Mesenchymal stem cell (in vitro differentiated cells and primary cell): ENCODE data around the gene PIM1.

Source experiments
- DNase-seq: peaks from one replicate; pipeline ENCODE4 v3.0.0-alpha.2; 2013
- H2AFZ ChIP-seq: one replicate; pipeline ENCODE4 v1.6.1; 2013; ENCODE audit warnings: low read depth, mild to moderate bottlenecking, control low read depth, inconsistent platforms, low read length, moderate library complexity
- H2AK5ac ChIP-seq: 2 replicates; pipeline ENCODE4 v1.6.1; 2013; ENCODE audit warnings: low read length, moderate library complexity, mild to moderate bottlenecking, inconsistent platforms; ENCODE audit not compliant: severe bottlenecking
- H2BK120ac ChIP-seq: one replicate; pipeline ENCODE4 v1.6.1; 2013; ENCODE audit warnings: low read depth, mild to moderate bottlenecking, inconsistent platforms, low read length, moderate library complexity
- H2BK12ac ChIP-seq, 2 experiments: one replicate each; pipeline ENCODE4 v1.6.1; 2013; ENCODE audit warnings: inconsistent platforms in 2 of 2, low read length in 2 of 2, mild to moderate bottlenecking in 2 of 2, moderate library complexity in 2 of 2, control low read depth in 1 of 2
- H2BK15ac ChIP-seq: one replicate; pipeline ENCODE4 v1.6.1; 2013; ENCODE audit warnings: mild to moderate bottlenecking, low read depth, inconsistent platforms; ENCODE audit not compliant: poor library complexity, severe bottlenecking
- H2BK5ac ChIP-seq: 2 replicates; pipeline ENCODE4 v1.6.1; 2013; ENCODE audit warnings: low read depth, mild to moderate bottlenecking, low read length, control low read depth, inconsistent platforms; ENCODE audit not compliant: poor library complexity, severe bottlenecking
- H3K14ac ChIP-seq, 2 experiments: one replicate each; pipeline ENCODE4 v1.6.1; 2013; ENCODE audit warnings: inconsistent platforms in 2 of 2, low read length in 2 of 2, control low read depth in 1 of 2, mild to moderate bottlenecking in 1 of 2, moderate library complexity in 1 of 2
- H3K18ac ChIP-seq, 2 experiments: one replicate each; pipeline ENCODE4 v1.6.1; 2013; ENCODE audit warnings: inconsistent platforms in 2 of 2, low read length in 2 of 2, control low read depth in 1 of 2, low read depth in 1 of 2, mild to moderate bottlenecking in 1 of 2
- H3K23ac ChIP-seq, 2 experiments: one replicate each; pipeline ENCODE4 v1.6.1; 2013; ENCODE audit warnings: inconsistent platforms in 2 of 2, low read length in 2 of 2, mild to moderate bottlenecking in 2 of 2, moderate library complexity in 2 of 2, control low read depth in 1 of 2
- H3K27ac ChIP-seq: 2 replicates; pipeline ENCODE4 v1.5.1; 2013; ENCODE audit warnings: mild to moderate bottlenecking, moderate library complexity, low read length, control low read depth, inconsistent platforms; ENCODE audit not compliant: poor library complexity, severe bottlenecking
- H3K27me3 ChIP-seq, 2 experiments: 2 replicates each; pipeline versions ENCODE4 v1.6.1 to v1.7.0; 2013; ENCODE audit warnings: low read length in 2 of 2, mild to moderate bottlenecking in 2 of 2, moderate library complexity in 2 of 2, control low read depth in 1 of 2, inconsistent platforms in 1 of 2; ENCODE audit not compliant: control insufficient read depth in 1 of 2, insufficient read depth in 1 of 2
- H3K36me3 ChIP-seq, 2 experiments: 2 replicates each; pipeline versions ENCODE4 v1.6.1 to v1.7.0; 2013; ENCODE audit warnings: low read length in 2 of 2, control low read depth in 1 of 2, inconsistent platforms in 1 of 2, low read depth in 1 of 2, mild to moderate bottlenecking in 1 of 2; ENCODE audit not compliant: insufficient read depth in 2 of 2, control insufficient read depth in 1 of 2
- H3K4ac ChIP-seq, 2 experiments: one replicate each; pipeline ENCODE4 v1.6.1; 2013; ENCODE audit warnings: inconsistent platforms in 2 of 2, low read length in 2 of 2, mild to moderate bottlenecking in 2 of 2, moderate library complexity in 2 of 2, control low read depth in 1 of 2, low read depth in 1 of 2
- H3K4me1 ChIP-seq: 2 replicates; pipeline ENCODE4 v1.6.1; 2013; ENCODE audit warnings: low read depth, low read length, control low read depth; ENCODE audit not compliant: control insufficient read depth, insufficient read depth
- H3K4me2 ChIP-seq: 2 replicates; pipeline ENCODE4 v1.6.1; 2013; ENCODE audit warnings: low read length, mild to moderate bottlenecking, inconsistent platforms; ENCODE audit not compliant: poor library complexity, severe bottlenecking
- H3K4me3 ChIP-seq, 2 experiments: 2 replicates each; pipeline versions ENCODE4 v1.5.1 to v1.7.0; 2013; ENCODE audit warnings: low read length in 2 of 2, mild to moderate bottlenecking in 2 of 2, control low read depth in 1 of 2, low read depth in 1 of 2; ENCODE audit not compliant: insufficient read depth in 1 of 2
- H3K79me1 ChIP-seq: replicated peaks from 2 replicates; pipeline ENCODE4 v1.6.1; 2013; ENCODE audit warnings: mild to moderate bottlenecking, control low read depth, low read length, inconsistent platforms; ENCODE audit not compliant: poor library complexity, severe bottlenecking
- H3K9ac ChIP-seq: 2 replicates; pipeline ENCODE4 v1.7.0; 2013; ENCODE audit warnings: mild to moderate bottlenecking, low read length, moderate library complexity
- H3K9me3 ChIP-seq: 2 replicates; pipeline ENCODE4 v1.7.0; 2013; ENCODE audit warnings: mild to moderate bottlenecking, low read length; ENCODE audit not compliant: control insufficient read depth
- H4K8ac ChIP-seq: one replicate; pipeline ENCODE4 v1.6.1; 2013; ENCODE audit warnings: inconsistent platforms, mild to moderate bottlenecking, low read length, moderate library complexity
- H4K91ac ChIP-seq: one replicate; pipeline ENCODE4 v1.6.1; 2013; ENCODE audit warnings: mild to moderate bottlenecking, low read length, inconsistent platforms
- WGBS: methylation state at CpG from one replicate; pipeline ENCODE4 v1.1.7; 2013; ENCODE audit warnings: mixed read lengths; 5-methylcytosine and 5-hydroxymethylcytosine counted together

PIM1 gene

GRCh38 chr6:37175332-37176267 is 5.6 kb downstream of the PIM1 start:
- peaks cover 9% of the 10 kb centered on the region for H3K4me1 ChIP-seq
- 95% methylated on average over 18 of the region's 18 CpGs for WGBS
- no peak overlapping the region for H3K9ac ChIP-seq
- no peaks in the 10 kb centered on the region for H3K27me3 ChIP-seq
- H3K9me3 ChIP-seq = no peaks in the 10 kb centered on the region
- H3K14ac ChIP-seq = no peak overlapping the region
- H2BK5ac ChIP-seq = no peak overlapping the region
- peaks cover 36% of the 10 kb centered on the region in 2 experiments for H3K36me3 ChIP-seq
- no peak overlapping the region for H3K4me2 ChIP-seq
- H3K4ac ChIP-seq = no peak overlapping the region
- no peak overlapping the region for H4K8ac ChIP-seq
- no peak overlapping the region for H2AFZ ChIP-seq
- H2BK15ac ChIP-seq = no peak overlapping the region
- no peak overlapping the region for H3K18ac ChIP-seq
- no peak overlapping the region for H4K91ac ChIP-seq
- no peak overlapping the region for H2BK12ac ChIP-seq
- H2AK5ac ChIP-seq = no peak overlapping the region
- no peak overlapping the region for H2BK120ac ChIP-seq
- H3K27ac ChIP-seq = no peak overlapping the region
- no peak overlapping the region for H3K23ac ChIP-seq
- peaks cover 25% of the 10 kb centered on the region for H3K79me1 ChIP-seq
- H3K4me3 ChIP-seq = no peak overlapping the region
- DNase-seq = no peak

- Histone ChIP-seq H3K79me1 (peaks cover 25% of the 10 kb centered on the region), H2AK5ac (no peak overlapping the region), H3K23ac (no peak overlapping the region), H3K4me3 (no peak overlapping the region), H3K14ac (no peak overlapping the region), H3K18ac (no peak overlapping the region), H2BK15ac (no peak overlapping the region), H3K9me3 (no peaks in the 10 kb centered on the region), H2BK120ac (no peak overlapping the region), H2BK5ac (no peak overlapping the region), H3K9ac (no peak overlapping the region), H3K4me2 (no peak overlapping the region), H4K8ac (no peak overlapping the region), H3K4me1 (peaks cover 9% of the 10 kb centered on the region), H3K36me3 (peaks cover 30 to 36% of the 10 kb centered on the region in 2 experiments), H2AFZ (no peak overlapping the region), H2BK12ac (no peak overlapping the region), H3K27me3 (no peaks in the 10 kb centered on the region), H3K27ac (no peak overlapping the region), H3K4ac (no peak overlapping the region), H4K91ac (no peak overlapping the region)
- WGBS = 91% methylated on average over 11 of the region's 15 CpGs
- no peak for DNase-seq
Observed at GRCh38 chr6:37176268-37177076, 6.5 kb downstream of the PIM1 start.

GRCh38 chr6:37177077-37177934 is 7.4 kb downstream of the PIM1 start:
- Histone ChIP-seq H3K9me3 (no peaks in the 10 kb centered on the region), H2BK5ac (no peak overlapping the region), H3K23ac (no peak overlapping the region), H3K27me3 (no peaks in the 10 kb centered on the region), H3K4me1 (peaks cover 9% of the 10 kb centered on the region), H3K27ac (no peak overlapping the region), H3K14ac (no peak overlapping the region), H4K8ac (no peak overlapping the region), H3K4ac (no peak overlapping the region), H3K79me1 (peaks cover 25% of the 10 kb centered on the region), H2BK15ac (no peak overlapping the region), H2AK5ac (no peak overlapping the region), H3K4me3 (no peak overlapping the region), H2BK120ac (no peak overlapping the region), H3K36me3 (peaks cover 29 to 36% of the 10 kb centered on the region in 2 experiments), H2AFZ (no peak overlapping the region), H4K91ac (no peak overlapping the region), H2BK12ac (no peak overlapping the region), H3K4me2 (no peak overlapping the region), H3K18ac (no peak overlapping the region), H3K9ac (no peak overlapping the region)
- DNase-seq = no peak
- WGBS = 91% methylated on average over 9 of the region's 10 CpGs
